Left ventricle myocardium superior (tissue), 1 donor: ENCODE results near the gene TCL1B. TPM values are rescaled to one million over a fixed set of nuclear protein-coding genes. Genes with fewer than 3 reads are reported as not detected.

Experiments used
- ATAC-seq: fragments of 200-7000 bp; cut with Tn5 transposase; one replicate; pipeline ENCODE4 v1.9.1; 2020; ENCODE audit warnings: mild to moderate bottlenecking, moderate library complexity
- DNase-seq: peaks from one replicate; pipeline ENCODE4 v3.0.0-alpha.2; 2020
- intact Hi-C: fragments of 100-400 bp; cut with micrococcal nuclease; formaldehyde crosslinking; loops from one replicate; pipeline ENCODE4 v1.11.0; 2022
- total RNA-seq: library from RNA; stranded (reverse); fragmentation: NEBNext Ultra II Directional; extraction: Animal tissue kit (Norgen Biotek cat#: 25700); gene quantifications from one replicate; pipeline ENCODE4 v1.2.1, GENCODE V29; 2021
- donor health status: DM: no; HTN: yes; CAD: no; lungs with severe emphysema.

The TCL1B gene
- total RNA-seq, 1 donor from 2014 or later = not detected

- no peak for ATAC-seq
- no peak for DNase-seq
- intact Hi-C loops = no loop called here
These were observed 47.0 kb downstream of the TCL1B start for GRCh38 chr14:95733212-95733611.

GRCh38 chr14:95739356-95739755 is 53.1 kb downstream of the TCL1B start:
- intact Hi-C loops = no loop called here
- no peak for ATAC-seq
- no peak for DNase-seq

GRCh38 chr14:95741038-95741490 is 54.8 kb downstream of the TCL1B start:
- intact Hi-C loops = no loop called here
- DNase-seq = no peak
- ATAC-seq = no peak

- no peak for ATAC-seq
- DNase-seq = no peak
- intact Hi-C loops = no loop called here
These were observed 55.6 kb downstream of the TCL1B start for GRCh38 chr14:95741781-95742180.

Other genes starting within 250 kb of the TCL1B start
- gene SYNE3, start 169.8 kb upstream of the TCL1B start, total RNA-seq = 12.2 TPM
- 94.0 TPM for gene GLRX5, start 151.4 kb upstream of the TCL1B start, total RNA-seq
- gene TCL1A, start 27.7 kb downstream of the TCL1B start, total RNA-seq = not detected
- gene TUNAR, start 190.4 kb downstream of the TCL1B start, total RNA-seq = not detected